Smooth muscle cell (in vitro differentiated cells): Measurements from ENCODE around the gene SH3GL3. TPM values are rescaled to one million over a fixed set of nuclear protein-coding genes. Genes with fewer than 3 reads are reported as not detected.
A peak's percentile ranks its signal among the peaks of the same experiment; 100 is the strongest.

Experiments used
- DNase-seq: peaks from one replicate; lab custom pipeline; 2025; ENCODE audit not compliant: unreplicated experiment; lab: John Stamatoyannopoulos, UW
- H2AFZ ChIP-seq: fragments of 200-600 bp; sonication (generic); 2 replicates; pipeline ENCODE4 v1.6.0; 2016; ENCODE audit warnings: antibody characterized with exemption, low read depth, mild to moderate bottlenecking
- H3F3A ChIP-seq: fragments of 200-600 bp; sonication (generic); 2 replicates; pipeline ENCODE4 v1.6.0; 2017; ENCODE audit warnings: antibody characterized with exemption, low read depth
- H3K27ac ChIP-seq: fragments of 200-600 bp; sonication (generic); 2 replicates; pipeline ENCODE4 v1.5.1; 2016; ENCODE audit warnings: low read depth, mild to moderate bottlenecking
- H3K27me3 ChIP-seq: fragments of 200-600 bp; sonication (generic); 2 replicates; pipeline ENCODE4 v1.6.1; 2016; ENCODE audit warnings: low read depth, mild to moderate bottlenecking
- H3K36me3 ChIP-seq: fragments of 200-600 bp; sonication (generic); 2 replicates; pipeline ENCODE4 v1.5.1; 2016; ENCODE audit warnings: low read depth
- H3K4me1 ChIP-seq: fragments of 200-600 bp; sonication (generic); 2 replicates; pipeline ENCODE4 v1.5.1; 2016; ENCODE audit warnings: low read depth
- H3K4me2 ChIP-seq: fragments of 200-600 bp; sonication (generic); 2 replicates; pipeline ENCODE4 v1.6.0; 2016; ENCODE audit warnings: mild to moderate bottlenecking
- H3K4me3 ChIP-seq: fragments of 200-600 bp; sonication (generic); 2 replicates; pipeline ENCODE4 v1.5.1; 2016; ENCODE audit warnings: mild to moderate bottlenecking
- H3K79me2 ChIP-seq: fragments of 200-600 bp; sonication (generic); 2 replicates; pipeline ENCODE4 v1.6.0; 2016; ENCODE audit warnings: low read depth, mild to moderate bottlenecking
- H3K9ac ChIP-seq: fragments of 200-600 bp; sonication (generic); 2 replicates; pipeline ENCODE4 v1.6.0; 2016; ENCODE audit warnings: low read depth
- H3K9me3 ChIP-seq: fragments of 200-600 bp; sonication (generic); replicated peaks from 2 replicates; pipeline ENCODE4 v1.5.1; 2016; ENCODE audit warnings: low read depth
- H4K20me1 ChIP-seq: fragments of 200-600 bp; sonication (generic); 2 replicates; pipeline ENCODE4 v1.6.0; 2016; ENCODE audit warnings: low read depth
- WGBS: methylation state at CpG from one replicate; pipeline ENCODE4 v1.1.7; 2016; ENCODE audit warnings: low lambda C conversion rate; 5-methylcytosine and 5-hydroxymethylcytosine counted together
- polyA plus RNA-seq: library from polyadenylated mRNA; unstranded; fragments of >200 nt; fragmentation: Nextera tagmentation; extraction: Ambion mirVana; gene quantifications from 2 replicates; pipeline ENCODE4 v1.2.1, GENCODE V29; 2016
- total RNA-seq: library from RNA; depleted of rRNA; stranded (reverse); fragments of >200 nt; gene quantifications from 2 replicates; pipeline ENCODE4 v1.2.3, GENCODE V29; 2014
- TF ChIP-seq, protein P1 (sequence below): fragments of 200-600 bp; sonication (generic); IDR thresholded peaks from 2 replicates; pipeline ENCODE4 v1.5.1; 2017; ENCODE audit warnings: borderline replicate concordance, mild to moderate bottlenecking, antibody characterized with exemption; ENCODE audit not compliant: insufficient read depth, poor library complexity, severe bottlenecking

Gene SH3GL3
- total and polyA plus RNA-seq, 2 experiments from 2014 or later = 0.50 to 2.2 TPM

DNA sequence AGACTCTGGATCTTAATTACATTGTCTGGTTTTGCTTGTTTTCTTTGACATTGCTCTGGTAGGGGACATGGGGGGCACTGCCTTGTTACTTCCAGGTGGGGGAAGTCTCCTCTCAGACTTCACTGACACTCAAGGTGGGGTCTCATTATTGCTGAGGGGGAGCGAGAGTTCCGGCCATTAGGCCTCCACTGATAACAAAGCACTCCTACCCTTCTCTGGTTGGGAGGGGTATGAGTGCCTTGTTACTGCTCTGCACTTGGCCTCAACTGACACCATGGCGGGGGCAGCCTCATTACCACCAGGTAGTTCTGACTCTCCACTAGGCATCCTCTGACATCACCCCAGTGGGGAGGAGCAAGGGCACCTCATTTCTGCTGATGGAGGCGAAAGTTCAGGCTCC, 25.7 kb downstream of the SH3GL3 start:
- H3K27me3 ChIP-seq = no peaks in the 10 kb centered on the region
- no peak overlapping the region for H3K9ac ChIP-seq
- no peak for DNase-seq
- H3K36me3 ChIP-seq = no peaks in the 10 kb centered on the region
- no peaks in the 10 kb centered on the region for H3K79me2 ChIP-seq
- H2AFZ ChIP-seq = no peak overlapping the region
- H3K27ac ChIP-seq = no peak overlapping the region
- TF ChIP-seq, protein P1, sequence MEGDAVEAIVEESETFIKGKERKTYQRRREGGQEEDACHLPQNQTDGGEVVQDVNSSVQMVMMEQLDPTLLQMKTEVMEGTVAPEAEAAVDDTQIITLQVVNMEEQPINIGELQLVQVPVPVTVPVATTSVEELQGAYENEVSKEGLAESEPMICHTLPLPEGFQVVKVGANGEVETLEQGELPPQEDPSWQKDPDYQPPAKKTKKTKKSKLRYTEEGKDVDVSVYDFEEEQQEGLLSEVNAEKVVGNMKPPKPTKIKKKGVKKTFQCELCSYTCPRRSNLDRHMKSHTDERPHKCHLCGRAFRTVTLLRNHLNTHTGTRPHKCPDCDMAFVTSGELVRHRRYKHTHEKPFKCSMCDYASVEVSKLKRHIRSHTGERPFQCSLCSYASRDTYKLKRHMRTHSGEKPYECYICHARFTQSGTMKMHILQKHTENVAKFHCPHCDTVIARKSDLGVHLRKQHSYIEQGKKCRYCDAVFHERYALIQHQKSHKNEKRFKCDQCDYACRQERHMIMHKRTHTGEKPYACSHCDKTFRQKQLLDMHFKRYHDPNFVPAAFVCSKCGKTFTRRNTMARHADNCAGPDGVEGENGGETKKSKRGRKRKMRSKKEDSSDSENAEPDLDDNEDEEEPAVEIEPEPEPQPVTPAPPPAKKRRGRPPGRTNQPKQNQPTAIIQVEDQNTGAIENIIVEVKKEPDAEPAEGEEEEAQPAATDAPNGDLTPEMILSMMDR = no peak
- H3K4me1 ChIP-seq = no peaks in the 10 kb centered on the region
- no peak overlapping the region for H3K4me2 ChIP-seq
- no peaks in the 10 kb centered on the region for H3F3A ChIP-seq
- WGBS = 96% methylated on average over 4 of the region's 4 CpGs
- no peaks in the 10 kb centered on the region for H4K20me1 ChIP-seq
- H3K4me3 ChIP-seq = no peak overlapping the region
- no peaks in the 10 kb centered on the region for H3K9me3 ChIP-seq

DNA sequence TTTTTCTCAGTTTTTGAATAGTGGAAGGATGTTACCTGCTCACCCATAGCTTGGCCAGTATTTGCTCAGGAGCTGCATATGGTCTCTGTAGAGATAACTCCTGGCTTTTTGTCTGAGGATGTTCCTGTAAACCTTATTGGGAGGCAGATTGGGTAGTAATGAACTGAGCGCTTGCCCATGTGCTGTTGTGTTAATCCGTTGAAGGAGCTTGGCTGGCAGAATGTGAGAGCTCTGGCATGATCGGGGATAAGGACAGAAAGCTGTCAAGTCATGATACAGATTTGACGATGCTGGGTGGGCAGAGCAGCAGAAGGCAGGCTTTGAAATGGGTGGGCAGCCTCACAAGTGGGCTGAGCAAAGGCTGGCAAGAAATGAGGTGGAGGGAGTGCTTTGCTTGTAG, 27.4 kb downstream of the SH3GL3 start:
- no peaks in the 10 kb centered on the region for H3F3A ChIP-seq
- H4K20me1 ChIP-seq = no peaks in the 10 kb centered on the region
- WGBS = 80% methylated on average over 4 of the region's 4 CpGs
- H2AFZ ChIP-seq = no peak overlapping the region
- H3K4me1 ChIP-seq = no peaks in the 10 kb centered on the region
- H3K36me3 ChIP-seq = no peaks in the 10 kb centered on the region
- H3K79me2 ChIP-seq = no peaks in the 10 kb centered on the region
- no peak overlapping the region for H3K4me2 ChIP-seq
- no peak overlapping the region for H3K9ac ChIP-seq
- no peak overlapping the region for H3K4me3 ChIP-seq
- no peak overlapping the region for H3K27ac ChIP-seq
- H3K27me3 ChIP-seq = no peaks in the 10 kb centered on the region
- no peaks in the 10 kb centered on the region for H3K9me3 ChIP-seq
- no peak for DNase-seq
- TF ChIP-seq, protein P1 = no peak

DNA sequence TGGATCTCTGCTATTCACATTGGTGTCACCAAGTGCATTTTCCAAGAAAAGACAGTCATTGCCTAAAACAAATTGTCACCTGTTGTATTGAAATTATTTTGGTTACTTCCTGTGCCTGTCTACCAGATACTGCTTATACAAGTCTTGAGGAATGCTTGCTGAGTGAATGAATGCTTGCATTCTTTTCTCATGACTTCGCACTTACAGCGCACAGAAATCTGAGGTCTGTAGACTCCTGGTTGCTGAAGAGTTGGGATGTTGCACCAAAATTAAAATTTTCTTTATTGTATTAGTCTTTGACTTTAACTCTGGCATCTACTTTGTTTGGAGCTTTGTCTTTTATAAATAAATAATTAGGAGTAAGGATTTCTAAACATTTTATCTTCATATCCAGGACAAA, 28.4 kb downstream of the SH3GL3 start:
- no peak overlapping the region for H3K9ac ChIP-seq
- DNase-seq = no peak
- H3K36me3 ChIP-seq = no peaks in the 10 kb centered on the region
- no peaks in the 10 kb centered on the region for H4K20me1 ChIP-seq
- no peaks in the 10 kb centered on the region for H3K9me3 ChIP-seq
- H3K4me1 ChIP-seq = no peaks in the 10 kb centered on the region
- H3F3A ChIP-seq = no peaks in the 10 kb centered on the region
- H3K79me2 ChIP-seq = no peaks in the 10 kb centered on the region
- H3K27me3 ChIP-seq = no peaks in the 10 kb centered on the region
- 26% methylated on average over 2 of the region's 2 CpGs for WGBS
- TF ChIP-seq, protein P1 = no peak
- no peak overlapping the region for H2AFZ ChIP-seq
- no peak overlapping the region for H3K27ac ChIP-seq
- no peak overlapping the region for H3K4me3 ChIP-seq
- H3K4me2 ChIP-seq = peak overlapping the region; percentile 8

DNA sequence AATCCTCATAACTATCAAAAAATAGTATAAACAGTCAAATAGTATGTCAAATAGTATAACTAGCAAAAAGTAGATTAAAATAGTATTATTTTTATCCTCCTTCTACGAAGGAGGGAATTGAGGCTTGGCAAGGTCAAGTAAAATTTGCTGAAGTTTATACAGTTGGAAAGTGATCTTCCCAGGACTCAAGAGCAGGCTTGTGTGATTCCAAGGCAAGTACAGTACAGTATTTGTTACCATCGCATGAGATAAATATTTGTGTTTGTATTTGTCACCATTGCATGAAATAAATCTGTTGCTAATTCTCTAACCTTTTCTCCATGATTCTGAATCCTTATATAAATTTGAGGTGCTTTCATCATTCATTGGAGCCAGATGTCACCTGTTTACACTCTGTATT, 28.9 kb downstream of the SH3GL3 start:
- no peak overlapping the region for H3K9ac ChIP-seq
- no peak overlapping the region for H3K4me3 ChIP-seq
- peak overlapping the region; percentile 8 for H3K4me2 ChIP-seq
- H4K20me1 ChIP-seq = no peaks in the 10 kb centered on the region
- no peak for DNase-seq
- no peaks in the 10 kb centered on the region for H3K27me3 ChIP-seq
- H2AFZ ChIP-seq = no peak overlapping the region
- 91% methylated on average over 2 of the region's 2 CpGs for WGBS
- TF ChIP-seq, protein P1 = no peak
- H3K36me3 ChIP-seq = no peaks in the 10 kb centered on the region
- H3K79me2 ChIP-seq = no peaks in the 10 kb centered on the region
- no peak overlapping the region for H3K27ac ChIP-seq
- H3K4me1 ChIP-seq = no peaks in the 10 kb centered on the region
- H3K9me3 ChIP-seq = no peaks in the 10 kb centered on the region
- H3F3A ChIP-seq = no peaks in the 10 kb centered on the region
